Heart right ventricle (tissue), 16 donors: ENCODE measurements around the gene TEX55. TPM values are rescaled to one million over a fixed set of nuclear protein-coding genes. Genes with fewer than 3 reads are reported as not detected.
"Not testable (repeated sequence)": the region's sequence is repeated elsewhere in the genome, so short reads cannot be mapped to it uniquely, and the experiment has no call there.

ENCODE experiments used
- ATAC-seq, 8 donors: fragments of 200-7000 bp; cut with Tn5 transposase; one replicate each; pipeline ENCODE4 v1.9.1; 2020; ENCODE audit warnings: mild to moderate bottlenecking in 8 of 8, moderate library complexity in 8 of 8, moderate number of reproducible peaks in 1 of 8
- DNase-seq, 2 donors: peaks; one replicate each; pipeline ENCODE4 v3.0.0-alpha.2; 2020
- H3K27ac ChIP-seq, 10 donors: fragments of 200-600 bp; sonication (generic) in 2 of 10; one replicate each; pipeline versions ENCODE4 v1.5.0 to v1.8.0; 2020 to 2022; ENCODE audit warnings: mild to moderate bottlenecking in 3 of 10
- H3K27me3 ChIP-seq, 7 donors: fragments of 200-600 bp; one replicate each; pipeline ENCODE4 v1.8.0; 2021 to 2022; ENCODE audit warnings: mild to moderate bottlenecking in 2 of 7
- H3K36me3 ChIP-seq, 9 donors: fragments of 200-600 bp; sonication (generic) in 1 of 9; one replicate each; pipeline versions ENCODE4 v1.5.0 to v1.8.0; 2020 to 2022; ENCODE audit warnings: mild to moderate bottlenecking in 2 of 9
- H3K4me1 ChIP-seq, 9 donors: fragments of 200-600 bp; sonication (generic) in 1 of 9; one replicate each; pipeline versions ENCODE4 v1.5.0 to v1.8.0; 2020 to 2022; ENCODE audit warnings: mild to moderate bottlenecking in 4 of 9
- H3K4me3 ChIP-seq, 10 donors: fragments of 200-600 bp; sonication (generic) in 2 of 10; one replicate each; pipeline versions ENCODE4 v1.5.0 to v1.8.0; 2020 to 2022; ENCODE audit warnings: mild to moderate bottlenecking in 7 of 10, moderate library complexity in 2 of 10
- H3K9me3 ChIP-seq, 11 donors: fragments of 200-600 bp in 10 of 11; sonication (generic) in 2 of 11; one replicate each; pipeline versions ENCODE4 v1.5.0 to v1.8.0; 2013 to 2022; ENCODE audit warnings: mild to moderate bottlenecking in 2 of 11, control low read depth in 1 of 11, moderate library complexity in 1 of 11
- WGBS, 2 donors: extraction: QIAGEN DNeasy Blood & Tissue Kit; methylation state at CpG; one replicate each; pipeline ENCODE4 v1.1.7; 2013; ENCODE audit warnings: inconsistent platforms in 1 of 2; 5-methylcytosine and 5-hydroxymethylcytosine counted together
- intact Hi-C, 10 donors: fragments of 100-400 bp; cut with DNase I; formaldehyde crosslinking; loops; one replicate each; pipeline versions ENCODE4 v1.11.1 to v1.14.2; 2022
- polyA plus RNA-seq, 2 donors: library from polyadenylated mRNA; stranded (reverse); fragments of 200-250 nt; gene quantifications; one replicate each; pipeline ENCODE4 v1.2.3, GENCODE V29; 2013
- total RNA-seq, 10 donors: library from RNA; stranded (reverse); fragmentation: NEBNext Ultra II Directional in 3 of 10; extraction: Animal tissue kit (Norgen Biotek cat#: 25700) in 3 of 10; gene quantifications; one replicate each; pipeline versions ENCODE4 v1.2.1 to v1.2.4, GENCODE V29; 2021 to 2023
- TF ChIP-seq, protein P1 (sequence below), 9 donors: fragments of 200-600 bp; sonication (generic) in 2 of 9; IDR thresholded peaks; one replicate each; pipeline versions ENCODE4 v1.5.0 to v1.8.0; 2021 to 2022; ENCODE audit warnings: antibody characterized with exemption in 9 of 9, mild to moderate bottlenecking in 5 of 9, moderate library complexity in 1 of 9
- donor health status: Arrhythmogenic right ventricular cardiomyopathy.
- donor health status: ischemic (EF 13 %, LVEDD 7.1; RV severe dilation, severe dysfunction).
- donor health status: healthy with polysubstance abuse.
- donor health status: DM: no; HTN: yes; CAD: no.
- donor health status: DM: no; HTN: no; CAD: no.
- donor health status: ischemic (EF 25% LVEDD 6.9; RV normal size, moderate dysfunction).
- donor health status: ischemic (EF 25% LVEDD 5.7; RV mildly dilated, moderate dysfunction).
- donor health status: healthy.
- donor health status: DM: yes; HTN: yes; CAD: no.
- donor health status: Ischemic cardiomyopathy.
- donor health status: ischemic (EF 35%, LVEDD 5.7; RV mildly dilated, moderate dysfunction).
- donor health status: nonischemic (EF 11% LVEDD 7.7; RV severe dilation, severe dysfunction).
- donor health status: DM: yes; HTN: yes; CAD: no.
- donor health status: PGD.
- donor health status: ischemic (EF 29% LVEDD 5.4; RV normal size, mild dysfunction).
- donor health status: nonischemic (EF 23%, LVEDD 6.1; RV moderate dilation, normal function).

The TEX55 gene
- total and polyA plus RNA-seq, 12 donors = not detected

DNA sequence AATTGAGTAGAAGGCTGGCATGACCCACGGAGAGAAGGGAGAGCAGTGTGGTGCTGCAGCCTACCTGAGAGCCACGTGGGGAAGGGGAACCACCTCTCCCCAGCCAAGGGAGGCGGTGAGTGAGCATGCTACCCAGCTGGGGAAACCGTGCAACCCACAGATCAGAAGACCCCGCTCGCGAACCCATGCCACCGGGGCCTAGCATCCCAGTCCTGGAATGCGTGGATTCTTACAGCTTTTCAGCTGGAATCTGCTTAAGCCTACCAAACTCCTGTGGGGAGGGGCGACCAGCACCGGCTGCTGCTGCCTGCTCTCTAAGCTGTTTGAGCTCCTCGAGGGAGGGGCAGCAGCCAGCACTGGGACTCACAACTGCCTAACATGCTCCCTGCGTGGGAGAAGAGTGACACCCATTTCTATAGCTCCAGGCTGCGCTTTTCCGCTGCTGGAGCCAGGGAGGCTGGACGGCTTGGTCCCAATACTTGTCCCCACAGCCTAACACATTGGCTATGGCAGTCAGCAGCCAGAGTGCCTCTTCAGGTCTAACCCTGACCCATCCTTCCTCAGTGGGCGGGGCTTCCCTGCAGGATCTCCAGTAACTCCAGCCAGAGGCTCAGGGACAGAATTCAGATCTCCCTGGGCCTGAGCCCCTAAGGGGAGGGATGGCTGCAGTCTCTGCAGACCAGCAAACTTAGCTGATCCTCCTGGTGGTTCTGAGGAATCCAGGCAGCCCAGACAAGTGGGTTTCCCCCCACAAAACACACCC lies 20.0 kb upstream of the TEX55 start:
- Histone ChIP-seq H3K4me1 (no peaks in the 10 kb centered on the region), H3K27me3 (no peaks in the 10 kb centered on the region), H3K36me3 (no peaks in the 10 kb centered on the region), H3K27ac (no peak overlapping the region), H3K9me3 (no peaks in the 10 kb centered on the region), H3K4me3 (no peak overlapping the region)
- intact Hi-C loops = no loop called here
- DNase-seq = no peak
- TF ChIP-seq, protein P1, sequence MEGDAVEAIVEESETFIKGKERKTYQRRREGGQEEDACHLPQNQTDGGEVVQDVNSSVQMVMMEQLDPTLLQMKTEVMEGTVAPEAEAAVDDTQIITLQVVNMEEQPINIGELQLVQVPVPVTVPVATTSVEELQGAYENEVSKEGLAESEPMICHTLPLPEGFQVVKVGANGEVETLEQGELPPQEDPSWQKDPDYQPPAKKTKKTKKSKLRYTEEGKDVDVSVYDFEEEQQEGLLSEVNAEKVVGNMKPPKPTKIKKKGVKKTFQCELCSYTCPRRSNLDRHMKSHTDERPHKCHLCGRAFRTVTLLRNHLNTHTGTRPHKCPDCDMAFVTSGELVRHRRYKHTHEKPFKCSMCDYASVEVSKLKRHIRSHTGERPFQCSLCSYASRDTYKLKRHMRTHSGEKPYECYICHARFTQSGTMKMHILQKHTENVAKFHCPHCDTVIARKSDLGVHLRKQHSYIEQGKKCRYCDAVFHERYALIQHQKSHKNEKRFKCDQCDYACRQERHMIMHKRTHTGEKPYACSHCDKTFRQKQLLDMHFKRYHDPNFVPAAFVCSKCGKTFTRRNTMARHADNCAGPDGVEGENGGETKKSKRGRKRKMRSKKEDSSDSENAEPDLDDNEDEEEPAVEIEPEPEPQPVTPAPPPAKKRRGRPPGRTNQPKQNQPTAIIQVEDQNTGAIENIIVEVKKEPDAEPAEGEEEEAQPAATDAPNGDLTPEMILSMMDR (IDR thresholded peaks at IDR 0.05) = no peak
- ATAC-seq = no peak
- 70 to 76% methylated on average over 17 of the region's 17 CpGs for WGBS, 2 donors

DNA sequence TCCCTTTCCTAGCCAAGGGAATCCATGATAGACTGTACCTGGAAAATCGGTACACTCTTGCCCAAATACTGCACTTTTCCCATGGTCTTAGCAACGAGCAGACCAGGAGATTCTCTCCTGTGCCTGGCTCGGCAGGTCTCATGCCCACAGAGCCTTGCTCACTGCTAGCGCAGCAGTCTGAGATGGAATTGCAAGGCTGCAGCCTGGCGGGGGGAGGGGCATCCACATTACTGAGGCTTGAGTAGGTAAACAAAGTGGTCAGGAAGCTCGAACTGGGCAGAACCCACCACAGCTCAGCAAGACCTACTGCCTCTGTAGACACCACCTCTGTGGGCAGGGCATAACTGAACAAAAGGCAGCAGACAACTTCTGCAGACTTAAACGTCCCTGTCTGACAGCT lies 15.7 kb upstream of the TEX55 start:
- intact Hi-C loops, H3K27ac ChIP-seq, H3K9me3 ChIP-seq, DNase-seq, H3K4me1 ChIP-seq, H3K4me3 ChIP-seq, H3K27me3 ChIP-seq, ATAC-seq, H3K36me3 ChIP-seq: not testable (repeated sequence)
- 55 to 61% methylated on average over 7 of the region's 7 CpGs for WGBS, 2 donors

DNA sequence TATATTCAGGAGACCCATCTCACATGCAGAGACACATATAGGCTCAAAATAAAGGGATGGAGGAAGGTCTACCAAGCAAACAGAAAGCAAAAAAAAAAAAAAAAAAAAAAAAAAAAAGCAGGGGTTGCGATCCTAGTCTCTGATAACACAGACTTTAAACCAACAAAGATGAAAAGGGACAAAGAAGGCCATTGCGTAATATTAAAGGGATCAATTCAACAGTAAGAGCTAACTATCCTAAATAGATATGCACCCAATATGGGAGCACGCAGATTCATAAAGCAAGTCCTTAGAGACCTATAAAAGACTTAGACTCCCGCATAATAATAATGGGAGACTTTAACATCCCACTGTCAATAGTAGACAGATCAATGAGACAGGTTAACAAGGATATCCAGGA lies 13.7 kb upstream of the TEX55 start:
- DNase-seq, H3K27me3 ChIP-seq, H3K27ac ChIP-seq, ATAC-seq, H3K4me3 ChIP-seq, intact Hi-C loops, H3K9me3 ChIP-seq, H3K4me1 ChIP-seq, H3K36me3 ChIP-seq: not testable (repeated sequence)
- 95 to 99% methylated on average over 4 of the region's 4 CpGs for WGBS, 2 donors

DNA sequence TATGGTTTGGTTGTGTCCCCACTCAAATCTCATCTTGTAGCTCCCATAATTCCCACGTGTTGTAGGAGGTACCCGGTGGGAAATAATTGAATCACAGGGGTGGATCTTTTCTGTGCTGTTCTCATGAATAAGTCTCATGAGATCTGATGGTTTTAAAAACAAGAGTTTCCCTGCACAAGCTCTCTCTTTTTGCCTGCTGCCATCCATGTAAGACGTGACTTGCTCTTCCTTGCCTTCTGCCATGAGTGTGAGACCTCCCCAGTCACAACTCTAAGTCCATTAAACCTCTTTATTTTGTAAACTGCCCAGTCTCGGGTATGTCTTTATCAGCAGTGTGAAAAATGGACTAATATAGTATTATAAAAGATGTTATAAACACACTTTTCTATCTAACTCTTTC lies 6.6 kb upstream of the TEX55 start:
- H3K9me3 ChIP-seq, ATAC-seq, H3K4me1 ChIP-seq, H3K4me3 ChIP-seq, H3K27ac ChIP-seq, H3K27me3 ChIP-seq, H3K36me3 ChIP-seq, intact Hi-C loops, DNase-seq: not testable (repeated sequence)
- 69 to 81% methylated on average over 4 of the region's 4 CpGs for WGBS, 2 donors

DNA sequence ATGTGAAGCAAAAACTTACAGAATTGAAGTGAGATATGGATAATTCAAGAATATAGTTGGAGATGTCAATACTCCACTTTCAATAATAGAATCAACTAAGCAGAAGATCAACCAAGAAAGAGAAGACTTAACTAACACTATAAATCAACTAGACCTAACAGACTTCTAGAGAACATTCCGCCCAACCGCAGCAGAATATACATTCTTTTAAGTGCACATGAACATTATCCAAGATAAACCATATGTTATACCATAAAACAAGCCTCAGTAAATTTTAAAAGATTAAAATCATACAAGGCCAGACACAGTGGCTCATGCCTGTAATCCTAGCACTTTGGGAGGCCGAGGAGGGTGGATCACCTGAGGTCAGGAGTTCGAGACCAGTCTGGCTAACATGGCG lies 5.5 kb upstream of the TEX55 start:
- Histone ChIP-seq H3K4me3 (no peak overlapping the region), H3K27ac (no peak overlapping the region), H3K27me3 (no peaks in the 10 kb centered on the region), H3K9me3 (no peaks in the 10 kb centered on the region), H3K4me1 (no peaks in the 10 kb centered on the region), H3K36me3 (no peaks in the 10 kb centered on the region)
- no peak for DNase-seq
- intact Hi-C loops = loop anchor here in 2 of 10 donors (10.0 kb wide), 2 partner anchors 244 to 544 kb away; no protein-coding TSS in a partner anchor
- TF ChIP-seq, protein P1 (IDR thresholded peaks at IDR 0.05) = no peak
- ATAC-seq = no peak
- 91 to 93% methylated on average over 5 of the region's 5 CpGs for WGBS, 2 donors

DNA sequence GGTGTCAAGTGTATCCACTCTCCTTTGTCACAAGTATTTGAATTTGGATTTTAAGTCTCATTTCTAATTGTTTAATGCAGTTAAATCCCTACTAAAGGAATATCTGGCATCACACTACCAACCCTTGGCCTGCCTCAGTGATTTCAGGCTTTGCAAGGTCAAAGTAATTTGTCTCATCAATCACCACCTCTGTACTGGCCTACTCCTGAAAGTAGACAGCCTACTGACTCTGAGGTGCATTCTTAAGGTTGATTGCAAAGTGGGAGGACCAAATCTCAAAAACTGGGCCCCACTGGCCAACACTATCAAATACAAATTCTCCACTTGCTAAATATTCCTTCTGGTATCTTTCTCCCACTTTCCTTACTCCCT lies 851 bp upstream of the TEX55 start:
- no peaks in the 10 kb centered on the region for H3K27me3 ChIP-seq
- ATAC-seq (peak in 1 of 8 donors; percentile 21), DNase-seq (no peak)
- TF ChIP-seq, protein P1 (IDR thresholded peaks at IDR 0.05) = no peak
- H3K36me3 ChIP-seq = no peaks in the 10 kb centered on the region
- intact Hi-C loops = loop anchor here in 2 of 10 donors (5.0 to 10.0 kb wide), 3 partner anchors 97 to 540 kb away; partner anchors contain the start of gene B4GALT4 (in 1 of the 2)
- H3K4me1 ChIP-seq = no peaks in the 10 kb centered on the region
- H3K4me3 ChIP-seq = no peak overlapping the region
- H3K9me3 ChIP-seq = no peaks in the 10 kb centered on the region
- H3K27ac ChIP-seq = no peak overlapping the region
